GM21576 (cell line): Measurements from ENCODE around the gene ERC2.

Experiments
- ATAC-seq: cut with Tn5 transposase; IDR thresholded peaks from one replicate; pipeline ENCODE4 v1.9.1; 2021; ENCODE audit warnings: mild to moderate bottlenecking, moderate library complexity; ENCODE audit not compliant: unreplicated experiment

The ERC2 gene

GRCh38 chr3:55805169-55805568 lies 663.1 kb downstream of the ERC2 start:
- ATAC-seq = no peak

- no peak for ATAC-seq
Measured at GRCh38 chr3:55804170-55805095, 663.8 kb downstream of the ERC2 start.

GRCh38 chr3:55802816-55803215 lies 665.5 kb downstream of the ERC2 start:
- ATAC-seq = no peak

GRCh38 chr3:55801676-55802075 lies 666.6 kb downstream of the ERC2 start:
- no peak for ATAC-seq

- ATAC-seq = no peak
Measured at GRCh38 chr3:55801068-55801467, 667.2 kb downstream of the ERC2 start.

- ATAC-seq = no peak
Measured at GRCh38 chr3:55797775-55798174, 670.5 kb downstream of the ERC2 start.

GRCh38 chr3:55797084-55797483 lies 671.2 kb downstream of the ERC2 start:
- ATAC-seq = no peak

GRCh38 chr3:55796533-55796932 lies 671.7 kb downstream of the ERC2 start:
- no peak for ATAC-seq

GRCh38 chr3:55795746-55796145 lies 672.5 kb downstream of the ERC2 start:
- ATAC-seq = no peak

GRCh38 chr3:55795296-55795695 lies 673.0 kb downstream of the ERC2 start:
- no peak for ATAC-seq

- ATAC-seq = no peak
Measured at GRCh38 chr3:55792742-55793141, 675.5 kb downstream of the ERC2 start.

- ATAC-seq = no peak
Measured at GRCh38 chr3:55792009-55792408, 676.3 kb downstream of the ERC2 start.

GRCh38 chr3:55790596-55791350 lies 677.5 kb downstream of the ERC2 start:
- ATAC-seq = no peak

- no peak for ATAC-seq
Measured at GRCh38 chr3:55789516-55789915, 678.8 kb downstream of the ERC2 start.

- no peak for ATAC-seq
Measured at GRCh38 chr3:55782807-55783206, 685.5 kb downstream of the ERC2 start.

- no peak for ATAC-seq
Measured at GRCh38 chr3:55782351-55782750, 685.9 kb downstream of the ERC2 start.

GRCh38 chr3:55780913-55781312 lies 687.4 kb downstream of the ERC2 start:
- no peak for ATAC-seq

- ATAC-seq = no peak
Measured at GRCh38 chr3:55779543-55779942, 688.7 kb downstream of the ERC2 start.

GRCh38 chr3:55775366-55776154 lies 692.7 kb downstream of the ERC2 start:
- ATAC-seq = no peak

- no peak for ATAC-seq
Measured at GRCh38 chr3:55774856-55775255, 693.4 kb downstream of the ERC2 start.

- ATAC-seq = no peak
Measured at GRCh38 chr3:55771503-55771902, 696.8 kb downstream of the ERC2 start.
